Posterior vena cava (tissue), 2 donors: ENCODE data around the gene PSMD9. TPM values are rescaled to one million over a fixed set of nuclear protein-coding genes. Genes with fewer than 3 reads are reported as not detected.

Source experiments
- total RNA-seq, 2 donors: library from RNA; stranded (reverse); fragmentation: NEBNext Ultra II Directional; extraction: Animal tissue kit (Norgen Biotek cat#: 25700); gene quantifications; one replicate each; pipeline ENCODE4 v1.2.1, GENCODE V29; 2021
- donor health status: DM: yes; HTN: yes; CAD: no.
- donor health status: DM: yes; HTN: yes; CAD: no.

Gene PSMD9
- total RNA-seq, 2 donors from 2014 or later: 37.9 to 42.1 TPM

Other genes starting within 250 kb of the PSMD9 start
- gene MORN3, start 219.1 kb upstream of the PSMD9 start, total RNA-seq: under 1 TPM; 0.19 to 0.32 TPM
- gene TMEM120B, start 176.0 kb upstream of the PSMD9 start, total RNA-seq: 10 to 100 TPM in 1 of 2 donors, 1 to 10 TPM in 1; 7.9 to 11.0 TPM
- 10 to 100 TPM in 1 of 2 donors, 1 to 10 TPM in 1; 5.3 to 10.4 TPM for gene RHOF, start 95.1 kb upstream of the PSMD9 start, total RNA-seq
- gene SETD1B, start 84.8 kb upstream of the PSMD9 start, total RNA-seq: 10 to 100 TPM; 20.2 to 20.9 TPM
- 10 to 100 TPM in 1 of 2 donors, 1 to 10 TPM in 1; 5.6 to 17.4 TPM for gene HPD, start 29.9 kb upstream of the PSMD9 start, total RNA-seq
- gene CFAP251, start 29.8 kb downstream of the PSMD9 start, total RNA-seq: 1 to 10 TPM in 1 of 2 donors, under 1 TPM in 1; 0.65 to 1.9 TPM
- gene BCL7A, start 133.1 kb downstream of the PSMD9 start, total RNA-seq: 1 to 10 TPM; 3.3 to 7.6 TPM
- 10 to 100 TPM; 78.3 to 81.4 TPM for gene MLXIP, start 190.0 kb downstream of the PSMD9 start, total RNA-seq